GM13976 (cell line): Measurements from ENCODE around the gene METTL3.

Experiments
- DNase-seq: peaks from one replicate; pipeline ENCODE4 v3.0.0; 2012; ENCODE audit warnings: low spot score
- CTCF ChIP-seq: IDR thresholded peaks from 2 replicates; pipeline ENCODE4 v1.5.1; 2012; ENCODE audit warnings: borderline replicate concordance, mild to moderate bottlenecking; ENCODE audit not compliant: insufficient read depth; ENCODE audit errors: extremely low read depth, missing control alignments, control extremely low read depth
- in situ Hi-C: fragments of 300-500 bp; cut with MboI; formaldehyde crosslinking; loops from one replicate; pipeline ENCODE4 v1.12.0; 2022; ENCODE audit warnings: low sequenced_read_pairs, mixed read lengths, inconsistent platforms; ENCODE audit not compliant: unreplicated experiment

The METTL3 gene

GRCh38 chr14:21454843-21455544 is 56.1 kb downstream of the METTL3 start:
- in situ Hi-C loops: no loop called here
- TF ChIP-seq CTCF: no peak
- DNase-seq: no peak

GRCh38 chr14:21449899-21450216 is 61.3 kb downstream of the METTL3 start:
- in situ Hi-C loops: no loop called here
- no peak for TF ChIP-seq CTCF
- no peak for DNase-seq
